GM12872 (cell line): Measurements from ENCODE around the gene PDCD10.

ENCODE experiments used
- CTCF ChIP-seq: IDR thresholded peaks from 3 replicates; pipeline ENCODE4 v1.5.1; 2011; ENCODE audit warnings: low read depth, mild to moderate bottlenecking, low read length, moderate library complexity; ENCODE audit not compliant: insufficient read depth

Gene PDCD10

GRCh38 chr3:167675848-167676247 is 58.8 kb downstream of the PDCD10 start:
- no peak for TF ChIP-seq CTCF

DNA sequence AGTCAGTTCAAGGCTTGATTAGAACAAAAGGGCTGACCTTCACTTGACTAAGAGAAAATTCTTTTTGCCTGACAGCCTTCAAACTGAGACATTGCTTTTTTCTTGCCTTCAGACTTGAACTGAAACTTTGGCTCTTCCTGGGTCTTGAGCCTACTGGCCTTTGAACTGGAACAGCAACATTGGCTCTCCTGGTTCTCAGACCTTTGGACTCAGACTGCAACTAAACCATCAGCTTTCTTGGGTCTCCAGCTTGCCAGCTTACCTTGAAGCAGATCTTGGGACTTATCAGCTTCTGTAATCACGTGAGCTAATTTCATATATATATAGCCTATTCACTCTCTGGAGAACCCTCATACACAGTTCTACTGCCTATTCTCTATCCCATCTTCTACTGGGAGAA is 61.5 kb downstream of the PDCD10 start:
- no peak for TF ChIP-seq CTCF

GRCh38 chr3:167671878-167672427 is 62.7 kb downstream of the PDCD10 start:
- no peak for TF ChIP-seq CTCF

GRCh38 chr3:167669699-167670098 is 65.0 kb downstream of the PDCD10 start:
- TF ChIP-seq CTCF, result no peak

DNA sequence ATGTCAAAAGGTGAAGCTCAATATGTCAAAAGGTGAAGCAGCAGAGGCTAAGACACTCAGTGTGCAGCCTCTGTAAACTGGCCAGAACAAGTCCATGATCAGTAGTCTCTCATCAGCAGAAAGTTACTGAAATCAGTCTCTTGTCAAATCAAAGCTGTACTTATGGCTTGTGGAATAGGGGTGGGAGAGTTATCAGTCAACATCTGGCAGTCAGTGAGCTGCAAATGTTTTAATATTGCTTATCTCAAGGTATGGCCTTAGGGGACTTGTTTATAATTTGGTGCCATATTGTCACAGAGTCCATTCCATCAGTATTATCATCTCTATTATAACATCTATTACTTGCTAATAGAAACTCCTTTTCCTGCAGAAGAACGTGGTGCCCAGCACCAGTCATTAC is 66.0 kb downstream of the PDCD10 start:
- no peak for TF ChIP-seq CTCF

GRCh38 chr3:167666563-167666962 is 68.1 kb downstream of the PDCD10 start:
- TF ChIP-seq CTCF, result no peak

DNA sequence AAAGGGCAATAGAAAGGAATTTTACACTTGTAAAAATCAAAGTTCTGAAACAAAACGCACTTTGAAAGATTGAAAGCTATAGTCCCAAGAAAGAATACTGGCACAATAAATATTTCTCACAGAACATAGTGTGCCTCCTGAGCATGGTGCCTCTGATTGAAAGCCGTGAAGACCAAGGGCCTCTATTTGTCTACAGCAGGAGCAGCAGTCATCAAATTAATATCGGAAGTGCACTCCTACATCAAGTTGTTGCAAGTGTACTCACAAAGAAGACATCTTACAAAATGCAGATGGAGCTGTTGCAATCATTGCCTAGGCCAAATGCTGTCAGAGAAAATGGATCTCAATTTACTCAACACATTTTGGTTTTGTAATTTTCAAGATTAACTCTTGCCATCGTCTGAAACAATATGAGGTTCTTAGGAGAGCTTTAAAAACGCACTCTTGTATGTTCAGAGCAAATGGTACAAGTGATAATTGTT is 71.7 kb downstream of the PDCD10 start:
- TF ChIP-seq CTCF, result no peak
